Fibroblast of skin of abdomen (primary cell): ENCODE measurements around the gene PVALB.

Source experiments
- DNase-seq: peaks from one replicate; pipeline ENCODE4 v3.0.0-alpha.2; 2013

The PVALB gene

GRCh38 chr22:36846271-36846670 lies 29.4 kb upstream of the PVALB start:
- DNase-seq: no peak

- DNase-seq: no peak
Observed at GRCh38 chr22:36840106-36840505, 23.3 kb upstream of the PVALB start.

- DNase-seq: no peak
Observed at GRCh38 chr22:36839356-36840073, 22.7 kb upstream of the PVALB start.

- no peak for DNase-seq
Observed at GRCh38 chr22:36838119-36839030, 21.5 kb upstream of the PVALB start.

- DNase-seq: no peak
Observed at GRCh38 chr22:36835903-36836302, 19.1 kb upstream of the PVALB start.

- no peak for DNase-seq
Observed at GRCh38 chr22:36833073-36833472, 16.2 kb upstream of the PVALB start.

- DNase-seq: no peak
Observed at GRCh38 chr22:36831717-36832116, 14.9 kb upstream of the PVALB start.

- DNase-seq: no peak
Observed at GRCh38 chr22:36831206-36831605, 14.4 kb upstream of the PVALB start.

- DNase-seq: no peak
Observed at GRCh38 chr22:36830601-36831000, 13.8 kb upstream of the PVALB start.

GRCh38 chr22:36829370-36830002 lies 12.7 kb upstream of the PVALB start:
- no peak for DNase-seq

- DNase-seq: no peak
Observed at GRCh38 chr22:36828815-36829214, 12.0 kb upstream of the PVALB start.

- DNase-seq: no peak
Observed at GRCh38 chr22:36826262-36826661, 9.4 kb upstream of the PVALB start.

GRCh38 chr22:36824655-36825054 lies 7.8 kb upstream of the PVALB start:
- no peak for DNase-seq

GRCh38 chr22:36823186-36823839 lies 6.5 kb upstream of the PVALB start:
- no peak for DNase-seq

GRCh38 chr22:36822581-36822980 lies 5.7 kb upstream of the PVALB start:
- DNase-seq: no peak

- no peak for DNase-seq
Observed at GRCh38 chr22:36819112-36819511, 2.3 kb upstream of the PVALB start.

GRCh38 chr22:36818010-36818642 lies 1.3 kb upstream of the PVALB start:
- no peak for DNase-seq

- no peak for DNase-seq
Observed at GRCh38 chr22:36817525-36817848, 652 bp upstream of the PVALB start.

GRCh38 chr22:36816339-36816635 lies 548 bp downstream of the PVALB start:
- DNase-seq: no peak

GRCh38 chr22:36815558-36816338 lies 1.1 kb downstream of the PVALB start:
- DNase-seq: no peak

- no peak for DNase-seq
Observed at GRCh38 chr22:36814801-36815200, 2.0 kb downstream of the PVALB start.
